ENCODE results near the gene PASK. TPM values are rescaled to one million over a fixed set of nuclear protein-coding genes. Genes with fewer than 3 reads are reported as not detected.

Gene PASK
- polyA plus RNA-seq, 3 donors = 0.56 to 4.3 (median 0.70) TPM

DNA sequence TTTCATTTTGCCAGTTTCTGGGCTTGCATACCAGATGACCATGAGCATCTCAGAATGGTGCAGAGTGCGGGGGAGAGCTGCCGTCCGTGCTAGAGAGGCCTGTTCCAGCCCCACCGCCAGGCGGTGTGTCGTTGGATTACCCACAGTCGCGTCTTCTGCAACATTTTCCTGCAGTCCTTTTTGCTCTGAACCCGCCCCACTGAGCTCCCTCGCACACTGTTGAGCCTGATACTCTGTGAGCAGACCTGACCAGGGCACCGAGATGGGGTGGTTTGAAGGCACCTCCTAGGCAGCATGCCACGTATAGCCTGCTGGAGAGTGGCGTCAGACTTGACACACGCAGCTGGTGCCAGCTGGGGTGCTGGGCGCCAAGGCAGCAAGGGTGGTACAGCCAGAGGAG is 19.1 kb upstream of the PASK start:
- H3K9me3 Mint-ChIP-seq = peaks cover 15 to 26% (median 20%) of the 10 kb centered on the region in 7 donors
- intact Hi-C loops (cut with micrococcal nuclease) = no loop called here
- Histone ChIP-seq H4K20me1 (ENCODE audit: insufficient read depth, low read length) (no peaks in the 10 kb centered on the region), H3K4me2 (replicated peaks; ENCODE audit: extremely low read depth, low read length, poor library complexity, severe bottlenecking) (no peak overlapping the region), H2AFZ (ENCODE audit: insufficient read depth, low read depth, low read length, poor library complexity, severe bottlenecking) (no peak overlapping the region), H3K36me3 (replicated peaks in 1 of 2; ENCODE audit: control insufficient read depth in 1 of 2, insufficient read depth in 2 of 2, low read length in 2 of 2) (peaks cover 72 to 90% of the 10 kb centered on the region in 2 donors), H3K4me1 (ENCODE audit: control insufficient read depth in 1 of 2, insufficient read depth in 2 of 2, low read length in 2 of 2) (no peaks in the 10 kb centered on the region), H3K4me3 (replicated peaks in 1 of 3; ENCODE audit: low read depth in 2 of 3, low read length in 3 of 3) (no peak overlapping the region), H3K27ac (ENCODE audit: low read depth in 1 of 2, low read length in 2 of 2) (no peak overlapping the region), H3K27me3 (ENCODE audit: control insufficient read depth in 2 of 2, insufficient read depth in 2 of 2, low read length in 2 of 2) (no peaks in the 10 kb centered on the region), H3K9ac (ENCODE audit: insufficient read depth, low read length, poor library complexity, severe bottlenecking) (no peak overlapping the region), H3K79me2 (ENCODE audit: insufficient read depth, low read length) (no peaks in the 10 kb centered on the region), H3K9me3 (replicated peaks in 1 of 2; ENCODE audit: control insufficient read depth in 1 of 2, insufficient read depth in 1 of 2, low read length in 2 of 2) (peaks cover 9 to 17% of the 10 kb centered on the region in 2 donors)
- H3K36me3 Mint-ChIP-seq = peaks cover 80 to 98% of the 10 kb centered on the region in 2 donors
- no peaks in the 10 kb centered on the region for H3K4me1 Mint-ChIP-seq
- DNase-seq = no peak
- H3K4me3 Mint-ChIP-seq = no peak overlapping the region
- H3K27ac Mint-ChIP-seq = no peak overlapping the region
- TF ChIP-seq, protein P1, sequence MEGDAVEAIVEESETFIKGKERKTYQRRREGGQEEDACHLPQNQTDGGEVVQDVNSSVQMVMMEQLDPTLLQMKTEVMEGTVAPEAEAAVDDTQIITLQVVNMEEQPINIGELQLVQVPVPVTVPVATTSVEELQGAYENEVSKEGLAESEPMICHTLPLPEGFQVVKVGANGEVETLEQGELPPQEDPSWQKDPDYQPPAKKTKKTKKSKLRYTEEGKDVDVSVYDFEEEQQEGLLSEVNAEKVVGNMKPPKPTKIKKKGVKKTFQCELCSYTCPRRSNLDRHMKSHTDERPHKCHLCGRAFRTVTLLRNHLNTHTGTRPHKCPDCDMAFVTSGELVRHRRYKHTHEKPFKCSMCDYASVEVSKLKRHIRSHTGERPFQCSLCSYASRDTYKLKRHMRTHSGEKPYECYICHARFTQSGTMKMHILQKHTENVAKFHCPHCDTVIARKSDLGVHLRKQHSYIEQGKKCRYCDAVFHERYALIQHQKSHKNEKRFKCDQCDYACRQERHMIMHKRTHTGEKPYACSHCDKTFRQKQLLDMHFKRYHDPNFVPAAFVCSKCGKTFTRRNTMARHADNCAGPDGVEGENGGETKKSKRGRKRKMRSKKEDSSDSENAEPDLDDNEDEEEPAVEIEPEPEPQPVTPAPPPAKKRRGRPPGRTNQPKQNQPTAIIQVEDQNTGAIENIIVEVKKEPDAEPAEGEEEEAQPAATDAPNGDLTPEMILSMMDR (IDR thresholded peaks at IDR 0.05) = no peak
- 95% methylated on average over 14 of the region's 15 CpGs for WGBS (ENCODE audit: insufficient coverage)
- no peaks in the 10 kb centered on the region for H3K27me3 Mint-ChIP-seq (ENCODE audit: low read depth in 3 of 3)

DNA sequence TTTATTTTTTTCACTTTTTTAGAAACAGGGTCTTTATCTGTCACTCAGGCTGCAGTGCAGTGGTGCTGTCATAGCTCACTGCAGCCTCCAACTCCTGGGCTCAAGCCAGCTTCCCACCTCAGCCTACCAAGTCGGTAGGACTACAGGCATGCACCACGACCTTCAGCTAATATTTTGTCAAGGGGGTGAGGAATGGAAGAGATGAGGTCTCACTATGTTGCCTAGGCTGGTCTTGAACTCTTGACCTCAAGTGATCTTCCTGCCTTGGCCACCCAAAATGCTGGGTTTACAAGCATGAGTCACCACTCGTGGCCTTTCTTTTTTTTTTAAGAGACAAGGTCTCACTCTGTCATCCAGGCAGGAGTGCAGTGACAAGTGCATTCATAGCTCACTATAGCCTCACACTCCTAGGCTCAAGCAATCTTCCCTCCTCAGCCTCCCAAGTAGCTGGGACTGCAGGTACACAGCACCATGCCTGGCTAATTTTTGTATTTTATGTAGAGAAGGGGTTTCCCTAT is 14.4 kb upstream of the PASK start:
- intact Hi-C loops (cut with micrococcal nuclease) = no loop called here
- WGBS (ENCODE audit: insufficient coverage) = 80% methylated on average over 2 of the region's 3 CpGs
- Histone ChIP-seq H3K4me2 (replicated peaks; ENCODE audit: extremely low read depth, low read length, poor library complexity, severe bottlenecking) (no peak overlapping the region), H3K79me2 (ENCODE audit: insufficient read depth, low read length) (no peaks in the 10 kb centered on the region), H2AFZ (ENCODE audit: insufficient read depth, low read depth, low read length, poor library complexity, severe bottlenecking) (no peak overlapping the region), H3K9ac (ENCODE audit: insufficient read depth, low read length, poor library complexity, severe bottlenecking) (no peak overlapping the region), H3K36me3 (replicated peaks in 1 of 2; ENCODE audit: control insufficient read depth in 1 of 2, insufficient read depth in 2 of 2, low read length in 2 of 2) (peaks cover 74 to 90% of the 10 kb centered on the region in 2 donors), H3K27me3 (ENCODE audit: control insufficient read depth in 2 of 2, insufficient read depth in 2 of 2, low read length in 2 of 2) (no peaks in the 10 kb centered on the region), H3K27ac (ENCODE audit: low read depth in 1 of 2, low read length in 2 of 2) (no peak overlapping the region), H3K9me3 (replicated peaks in 1 of 2; ENCODE audit: control insufficient read depth in 1 of 2, insufficient read depth in 1 of 2, low read length in 2 of 2) (no peaks in the 10 kb centered on the region), H3K4me3 (replicated peaks in 1 of 3; ENCODE audit: low read depth in 2 of 3, low read length in 3 of 3) (no peak overlapping the region), H4K20me1 (ENCODE audit: insufficient read depth, low read length) (no peaks in the 10 kb centered on the region), H3K4me1 (ENCODE audit: control insufficient read depth in 1 of 2, insufficient read depth in 2 of 2, low read length in 2 of 2) (no peaks in the 10 kb centered on the region)
- Mint-ChIP-seq H3K4me1 (no peaks in the 10 kb centered on the region), H3K27ac (no peak overlapping the region), H3K27me3 (ENCODE audit: low read depth in 3 of 3) (peaks cover 0 to 4% (median 0%) of the 10 kb centered on the region in 3 donors), H3K36me3 (peaks cover 70 to 90% of the 10 kb centered on the region in 2 donors), H3K4me3 (no peak overlapping the region), H3K9me3 (peaks cover 0 to 2% (median 0%) of the 10 kb centered on the region in 7 donors)
- TF ChIP-seq, protein P1 (IDR thresholded peaks at IDR 0.05) = no peak
- DNase-seq = no peak
